Adrenal gland (tissue), 12 donors: Measurements from ENCODE around the gene FAM110D. TPM values are rescaled to one million over a fixed set of nuclear protein-coding genes. Genes with fewer than 3 reads are reported as not detected.

Source experiments
- DNase-seq, 7 donors: peaks; one replicate each; pipeline ENCODE4 v3.0.0-alpha.2; 2019 to 2020
- H3K27ac ChIP-seq, 5 donors: fragments of 200-600 bp; sonication (generic) in 4 of 5; 1 replicate in 3 of 5; 2 replicates in 2 of 5; pipeline versions ENCODE4 v1.5.1 to v1.8.0; 2016 to 2020; ENCODE audit warnings: mild to moderate bottlenecking in 1 of 5
- H3K27me3 ChIP-seq: fragments of 200-600 bp; 2 replicates; pipeline ENCODE4 v1.8.0; 2021
- H3K36me3 ChIP-seq, 2 donors: fragments of 200-600 bp; replicated peaks in 1 of 2; 1 replicate in 1 of 2; 2 replicates in 1 of 2; pipeline versions ENCODE4 v1.5.1 to v1.8.0; 2018 to 2022
- H3K4me1 ChIP-seq, 2 donors: fragments of 200-600 bp; replicated peaks in 1 of 2; 1 replicate in 1 of 2; 2 replicates in 1 of 2; pipeline versions ENCODE4 v1.5.1 to v1.8.0; 2018 to 2021
- H3K4me3 ChIP-seq, 4 donors: fragments of 200-600 bp; sonication (generic) in 3 of 4; one replicate each; pipeline ENCODE4 v1.5.1; 2016 to 2018
- H3K9me3 ChIP-seq, 3 donors: fragments of 200-600 bp; sonication (generic) in 1 of 3; replicated peaks in 1 of 3; 1 replicate in 2 of 3; 2 replicates in 1 of 3; pipeline versions ENCODE4 v1.5.1 to v1.8.0; 2016 to 2021
- CTCF ChIP-seq, 6 experiments: fragments of 450-650 bp in 4 of 6; fragments of 200-600 bp in 2 of 6; sonication (generic) in 1 of 6; IDR thresholded peaks; 1 replicate in 5 of 6; 2 replicates in 1 of 6; pipeline versions ENCODE4 v1.5.1 to v1.8.0; 2016 to 2021; ENCODE audit warnings: antibody characterized with exemption in 6 of 6, mild to moderate bottlenecking in 2 of 6, moderate library complexity in 1 of 6
- POLR2A ChIP-seq, 2 donors: fragments of 450-650 bp; IDR thresholded peaks; one replicate each; pipeline ENCODE4 v1.6.1; 2017; ENCODE audit warnings: antibody characterized with exemption in 2 of 2, mild to moderate bottlenecking in 2 of 2, moderate library complexity in 1 of 2
- WGBS, 4 donors: extraction: QIAGEN DNeasy Blood & Tissue Kit in 2 of 4; methylation state at CpG; one replicate each; pipeline versions ENCODE4 v1.1.5 to v1.1.7; 2013 to 2017; 5-methylcytosine and 5-hydroxymethylcytosine counted together
- intact Hi-C, 2 donors: fragments of 100-400 bp; cut with DNase I; formaldehyde crosslinking; loops; one replicate each; pipeline versions ENCODE4 v1.14.1 to v1.15.0; 2022 to 2023
- polyA plus RNA-seq, 3 donors: library from polyadenylated mRNA; stranded (reverse); fragments of 200-250 nt in 2 of 3; fragments of 350-450 nt in 1 of 3; fragmentation: Illumina TruSeq in 1 of 3; extraction: RNeasy Lipid Tissue Mini Kit (QIAGEN cat#74804) in 1 of 3; gene quantifications; one replicate each; pipeline ENCODE4 v1.2.3, GENCODE V29; 2013 to 2014
- total RNA-seq, 9 donors: library from RNA; depleted of rRNA in 4 of 9; stranded (reverse); fragments of >200 nt in 4 of 9; fragments of 120-200 nt in 1 of 9; fragmentation: NEBNext Ultra II Directional in 1 of 9; extraction: Animal tissue kit (Norgen Biotek cat#: 25700) in 1 of 9; gene quantifications; one replicate each; pipeline versions ENCODE4 v1.1.0 to v1.2.4, GENCODE V29; 2013 to 2023
- donor health status: healthy with polysubstance abuse.
- donor health status: Bipolar disorder and iron deficiency.
- donor health status: DM: yes; HTN: yes; CAD: no.
- donor health status: DM: no; HTN: no; CAD: no.
- donor health status: DM: no; HTN: no; CAD: no.
- donor health status: DM: yes; HTN: yes; CAD: no.

FAM110D gene
- total and polyA plus RNA-seq, 12 donors = 0.46 to 6.2 (median 2.2) TPM

- no peak overlapping the region for H3K4me3 ChIP-seq
- H3K9me3 ChIP-seq = no peaks in the 10 kb centered on the region
- H3K27me3 ChIP-seq = no peaks in the 10 kb centered on the region
- H3K27ac ChIP-seq = no peak overlapping the region
- no peak for DNase-seq
- no peaks in the 10 kb centered on the region for H3K36me3 ChIP-seq
- intact Hi-C loops = no loop called here
- peaks cover 0 to 25% of the 10 kb centered on the region in 2 donors for H3K4me1 ChIP-seq
- TF ChIP-seq POLR2A (IDR thresholded peaks at IDR 0.05) (no peak), CTCF (IDR thresholded peaks at IDR 0.05) (no peak)
- 85 to 88% (median 86%) methylated on average over 4 of the region's 4 CpGs for WGBS, 4 donors
Measured at GRCh38 chr1:26124418-26125331, 34.2 kb upstream of the FAM110D start.

- peaks cover 0 to 25% of the 10 kb centered on the region in 2 donors for H3K4me1 ChIP-seq
- intact Hi-C loops = no loop called here
- H3K4me3 ChIP-seq = no peak overlapping the region
- no peaks in the 10 kb centered on the region for H3K36me3 ChIP-seq
- no peak overlapping the region for H3K27ac ChIP-seq
- TF ChIP-seq CTCF (IDR thresholded peaks at IDR 0.05) (no peak), POLR2A (IDR thresholded peaks at IDR 0.05) (no peak)
- DNase-seq = no peak
- no peaks in the 10 kb centered on the region for H3K9me3 ChIP-seq
- H3K27me3 ChIP-seq = no peaks in the 10 kb centered on the region
Measured at GRCh38 chr1:26125382-26125781, 33.5 kb upstream of the FAM110D start.

- Histone ChIP-seq H3K36me3 (no peaks in the 10 kb centered on the region), H3K4me1 (peaks cover 0 to 25% of the 10 kb centered on the region in 2 donors), H3K27me3 (no peaks in the 10 kb centered on the region), H3K27ac (peak overlapping the region in 2 of 5 donors; percentile 6 to 19), H3K9me3 (no peaks in the 10 kb centered on the region), H3K4me3 (no peak overlapping the region)
- no peak for DNase-seq
- 59 to 74% (median 65%) methylated on average over 1 of the region's 1 CpG for WGBS, 4 donors
- no peak for TF ChIP-seq POLR2A (IDR thresholded peaks at IDR 0.05)
- TF ChIP-seq CTCF (IDR thresholded peaks at IDR 0.05) = no peak
- intact Hi-C loops = no loop called here
Measured at GRCh38 chr1:26125946-26126320, 32.9 kb upstream of the FAM110D start.

- no peak overlapping the region for H3K4me3 ChIP-seq
- peaks cover 0 to 25% of the 10 kb centered on the region in 2 donors for H3K4me1 ChIP-seq
- peak overlapping the region in 3 of 5 donors; percentile 6 to 48 (median 45) for H3K27ac ChIP-seq
- H3K27me3 ChIP-seq = no peaks in the 10 kb centered on the region
- WGBS, 4 donors = 65 to 74% (median 71%) methylated on average over 6 to 9 of the region's 9 CpGs
- intact Hi-C loops = no loop called here
- no peak for TF ChIP-seq CTCF (IDR thresholded peaks at IDR 0.05)
- TF ChIP-seq POLR2A (IDR thresholded peaks at IDR 0.05) = no peak
- peak in 1 of 7 donors; percentile 27 for DNase-seq
- H3K36me3 ChIP-seq = no peaks in the 10 kb centered on the region
- H3K9me3 ChIP-seq = no peaks in the 10 kb centered on the region
Measured at GRCh38 chr1:26126321-26127084, 32.4 kb upstream of the FAM110D start.
